Stimulated activated CD4-positive, alpha-beta T cell treated with anti-CD3 and anti-CD28 coated beads, Interleukin-2, amount 100 ng/mL, for 4 hours (primary cell): Measurements from ENCODE around the gene HGFAC.

Source experiments
- DNase-seq: peaks from one replicate; pipeline ENCODE4 v3.0.0-alpha.2; 2020; ENCODE audit warnings: low read depth

The HGFAC gene

GRCh38 chr4:3473996-3474765 is 32.4 kb downstream of the HGFAC start:
- DNase-seq = no peak

GRCh38 chr4:3475041-3475712 is 33.4 kb downstream of the HGFAC start:
- no peak for DNase-seq

DNA sequence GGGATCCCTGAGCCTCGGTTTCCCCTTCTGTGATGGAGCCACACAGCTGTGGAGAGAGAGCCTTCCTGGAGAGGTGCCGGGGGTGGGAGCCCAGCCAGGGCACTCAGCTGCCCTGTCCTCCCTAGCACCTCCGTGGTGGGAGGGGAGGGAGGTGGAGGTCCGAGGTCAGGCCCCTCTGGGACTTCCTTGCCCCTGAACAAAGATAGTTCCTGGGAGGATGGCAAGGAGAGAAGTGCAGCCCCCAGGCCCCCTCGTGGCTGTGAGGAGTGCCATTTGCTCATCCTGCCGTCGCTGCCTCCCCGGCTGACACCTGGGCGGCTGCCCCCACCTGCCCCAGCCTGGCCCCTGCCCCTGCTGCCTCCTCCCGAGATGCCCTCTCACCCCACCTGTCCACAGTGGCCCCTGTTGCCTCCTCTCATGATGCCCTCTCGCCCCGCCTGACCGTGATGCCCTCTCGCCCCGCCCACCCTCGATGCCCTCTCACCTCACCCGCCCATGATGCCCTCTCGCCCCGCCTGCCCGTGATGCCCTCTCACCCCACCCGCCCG is 34.0 kb downstream of the HGFAC start:
- no peak for DNase-seq

DNA sequence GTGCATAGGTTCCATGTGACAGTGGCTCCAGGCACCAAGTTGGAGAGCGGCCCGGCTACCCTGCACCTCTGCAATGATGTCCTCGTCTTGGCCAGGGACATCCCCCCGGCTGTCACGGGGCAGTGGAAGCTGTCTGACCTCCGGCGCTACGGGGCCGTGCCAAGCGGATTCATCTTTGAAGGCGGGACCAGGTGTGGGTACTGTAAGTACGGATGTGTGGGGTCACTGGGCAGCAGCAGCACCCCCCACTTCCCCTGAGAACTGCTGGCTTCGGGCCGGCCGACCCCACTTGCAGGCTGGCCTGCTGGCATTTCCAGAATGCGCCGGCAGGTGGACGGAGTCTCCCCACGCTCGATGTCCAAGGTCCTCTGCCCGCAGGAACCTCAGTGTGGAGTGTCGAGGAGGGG is 34.6 kb downstream of the HGFAC start:
- DNase-seq = no peak

DNA sequence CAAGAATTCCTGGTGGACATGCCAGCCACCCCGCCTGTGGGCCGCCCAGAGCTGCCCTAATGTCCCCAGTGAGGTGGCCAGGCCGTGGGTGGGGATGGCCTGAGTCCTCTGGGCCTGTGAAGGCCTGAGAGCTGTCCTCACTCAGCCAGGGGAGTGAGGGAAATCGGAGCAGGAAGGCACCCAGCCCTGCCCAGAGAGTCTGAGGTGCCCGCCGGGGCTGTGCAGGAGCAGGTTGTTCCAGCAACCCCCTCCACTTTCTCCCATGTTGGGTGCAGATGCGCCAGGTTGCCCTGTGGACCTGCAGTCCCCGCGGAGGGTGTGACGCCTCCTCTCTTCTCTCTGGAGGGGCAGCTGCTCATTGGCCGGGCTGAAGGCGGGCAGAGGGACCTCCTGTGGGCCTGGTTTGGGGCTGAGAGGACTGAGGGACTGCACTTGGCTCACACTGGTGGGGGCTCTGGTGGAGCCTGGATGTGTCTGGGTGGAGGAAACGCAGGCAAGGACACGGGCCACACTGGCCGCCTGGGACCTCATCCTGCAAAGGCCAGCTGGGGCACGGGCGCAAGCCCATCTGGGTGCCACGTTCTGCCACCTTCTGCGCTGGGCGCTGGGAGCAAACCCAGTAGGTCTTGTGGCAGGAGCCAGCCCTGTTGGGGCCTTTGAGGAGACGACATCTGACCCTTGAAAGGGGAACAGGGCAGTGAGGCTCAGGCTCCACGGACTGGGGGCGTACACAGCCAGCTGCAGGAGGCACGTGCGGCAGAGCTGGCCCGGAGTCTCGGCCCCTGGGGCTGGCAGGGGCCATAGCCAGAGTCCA is 35.4 kb downstream of the HGFAC start:
- no peak for DNase-seq

- no peak for DNase-seq
Observed at GRCh38 chr4:3477750-3478430, 36.1 kb downstream of the HGFAC start.

GRCh38 chr4:3478446-3479357 is 36.9 kb downstream of the HGFAC start:
- no peak for DNase-seq

DNA sequence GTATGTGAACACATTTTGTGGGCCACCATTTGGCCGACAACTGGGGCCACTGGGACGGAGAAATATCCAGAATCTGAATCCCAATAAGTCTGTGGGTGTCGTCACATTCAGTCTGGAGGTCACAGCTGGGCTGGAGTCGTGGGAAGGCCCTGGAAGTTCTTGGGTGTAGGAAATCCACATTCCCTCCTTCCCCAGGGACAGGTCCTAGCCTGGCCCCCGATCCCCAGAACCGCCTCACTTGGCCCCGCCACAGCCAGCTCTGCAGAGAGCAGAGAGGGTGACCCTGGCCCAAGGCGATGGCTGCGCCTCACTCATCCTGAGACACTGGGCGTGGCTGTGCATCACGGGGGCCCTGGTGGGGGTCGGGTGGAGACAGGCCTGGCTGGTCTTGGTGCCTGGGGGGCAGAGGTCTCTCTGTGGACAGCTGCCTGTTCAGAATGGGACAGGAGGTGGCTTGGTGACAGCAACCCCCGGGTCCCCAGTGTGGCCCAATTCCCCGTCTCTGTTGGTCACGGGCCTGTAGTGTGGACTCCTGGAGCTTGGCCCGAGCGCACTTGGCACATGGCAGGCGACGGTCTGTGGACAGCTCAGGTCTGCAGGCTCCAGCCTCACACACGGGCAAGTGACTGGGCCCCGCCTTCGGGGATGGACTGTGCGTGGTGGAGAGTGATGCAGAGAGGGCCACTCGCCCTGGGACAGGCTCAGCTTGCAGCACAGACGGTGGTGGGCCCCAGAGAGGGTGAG is 37.8 kb downstream of the HGFAC start:
- no peak for DNase-seq

DNA sequence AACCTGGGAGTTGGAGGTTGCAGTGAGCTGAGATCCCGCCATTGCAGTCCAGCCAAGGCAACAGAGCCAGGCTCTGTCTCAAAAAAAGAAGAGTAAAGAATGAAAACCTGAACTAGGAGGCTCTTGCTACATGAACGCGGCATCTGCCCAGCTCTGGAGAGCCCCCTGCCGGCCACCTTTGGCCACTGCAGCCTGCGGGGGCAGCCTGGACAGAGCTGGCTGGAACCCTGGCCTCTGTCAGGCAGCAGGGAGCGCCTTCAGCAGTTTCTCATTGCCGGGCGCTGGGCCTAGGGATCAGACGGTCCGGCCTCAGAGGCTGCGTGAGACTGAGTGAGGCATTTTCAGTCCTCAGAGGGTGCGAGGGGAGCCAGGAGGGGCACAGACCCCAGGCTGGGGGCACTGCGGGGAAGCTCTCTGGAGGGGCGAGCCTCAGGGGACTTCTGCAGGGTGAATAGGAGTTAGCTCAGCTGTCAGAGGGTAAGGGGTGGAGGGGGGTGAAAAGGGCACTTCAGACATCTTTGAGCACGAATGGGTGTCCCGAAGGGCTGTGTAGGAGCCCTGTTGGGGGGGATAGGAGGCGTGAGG is 38.9 kb downstream of the HGFAC start:
- peak; percentile 47 for DNase-seq

- DNase-seq = no peak
Observed at GRCh38 chr4:3481113-3481531, 39.4 kb downstream of the HGFAC start.

- no peak for DNase-seq
Observed at GRCh38 chr4:3481783-3482393, 40.1 kb downstream of the HGFAC start.

- DNase-seq = no peak
Observed at GRCh38 chr4:3482707-3483106, 40.9 kb downstream of the HGFAC start.

GRCh38 chr4:3483471-3483921 is 41.7 kb downstream of the HGFAC start:
- no peak for DNase-seq

- DNase-seq = no peak
Observed at GRCh38 chr4:3484057-3484973, 42.5 kb downstream of the HGFAC start.

- DNase-seq = no peak
Observed at GRCh38 chr4:3485011-3485791, 43.4 kb downstream of the HGFAC start.

- DNase-seq = no peak
Observed at GRCh38 chr4:3485886-3486540, 44.2 kb downstream of the HGFAC start.
